ENCODE measurements around the gene MSI2.

Gene MSI2

GRCh38 chr17:57634713-57635465 is 378.6 kb downstream of the MSI2 start:
- DNase-seq (ENCODE audit: low read depth in 3 of 3) = no peak

DNA sequence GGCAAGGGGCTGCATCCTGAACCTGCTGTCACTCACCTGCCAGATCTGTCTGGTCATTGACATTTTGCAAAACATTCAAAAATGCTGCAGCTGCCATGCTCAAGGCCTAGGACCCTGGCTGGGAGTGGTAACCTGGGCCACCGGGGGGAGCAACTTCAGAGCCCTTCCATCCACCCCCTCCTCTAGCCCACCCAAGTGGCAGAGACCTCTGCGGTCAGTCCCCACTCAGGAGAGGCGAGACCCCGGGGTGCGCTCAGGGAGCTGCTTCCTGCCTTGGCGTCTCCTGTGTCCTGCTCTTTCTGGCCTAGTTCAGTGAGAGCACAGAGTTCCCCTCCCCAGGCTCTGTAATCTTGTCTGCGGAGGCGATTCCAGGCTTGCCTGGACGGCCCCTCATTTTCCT is 380.0 kb downstream of the MSI2 start:
- no peak for DNase-seq (ENCODE audit: low read depth in 3 of 3)

- DNase-seq (ENCODE audit: low read depth in 3 of 3) = no peak
Observed at GRCh38 chr17:57636985-57637665, 380.8 kb downstream of the MSI2 start.

DNA sequence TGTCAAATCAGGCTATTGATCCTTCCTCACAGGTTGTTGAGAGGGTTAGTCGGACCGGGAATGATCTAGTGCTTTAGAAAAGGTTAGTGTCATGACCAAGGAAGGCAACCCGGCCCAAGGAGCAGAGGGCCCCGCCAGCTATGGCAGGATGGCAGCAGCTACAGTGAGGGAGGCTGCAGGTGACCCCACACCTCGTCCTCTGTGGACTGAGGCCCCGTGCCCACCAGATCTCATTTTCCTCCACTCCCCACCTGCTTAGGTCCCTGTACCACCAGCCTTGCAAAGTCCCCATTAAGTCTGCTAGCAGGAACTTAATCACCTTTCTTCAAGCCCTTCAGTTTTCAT is 381.3 kb downstream of the MSI2 start:
- no peak for DNase-seq (ENCODE audit: low read depth in 3 of 3)

DNA sequence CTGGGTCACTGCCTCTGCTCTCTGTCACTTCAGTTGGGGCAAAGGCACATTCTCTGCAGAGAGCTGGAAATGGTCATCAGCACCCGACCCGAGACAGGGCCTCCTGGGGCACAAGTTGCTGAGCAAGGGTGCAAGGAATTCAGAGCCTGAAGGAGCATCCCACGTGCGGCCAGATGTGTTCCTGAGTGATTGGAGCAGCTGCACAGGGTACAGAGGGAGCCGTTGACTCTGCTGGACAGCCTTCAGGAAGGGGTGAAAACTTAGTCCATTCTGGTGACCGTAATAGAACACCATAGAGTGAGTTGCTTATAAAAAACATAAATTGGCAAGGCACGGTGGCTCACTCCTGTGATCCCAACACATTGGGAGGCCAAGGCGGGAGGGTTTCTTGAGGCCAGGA is 382.0 kb downstream of the MSI2 start:
- no peak for DNase-seq (ENCODE audit: low read depth in 3 of 3)

DNA sequence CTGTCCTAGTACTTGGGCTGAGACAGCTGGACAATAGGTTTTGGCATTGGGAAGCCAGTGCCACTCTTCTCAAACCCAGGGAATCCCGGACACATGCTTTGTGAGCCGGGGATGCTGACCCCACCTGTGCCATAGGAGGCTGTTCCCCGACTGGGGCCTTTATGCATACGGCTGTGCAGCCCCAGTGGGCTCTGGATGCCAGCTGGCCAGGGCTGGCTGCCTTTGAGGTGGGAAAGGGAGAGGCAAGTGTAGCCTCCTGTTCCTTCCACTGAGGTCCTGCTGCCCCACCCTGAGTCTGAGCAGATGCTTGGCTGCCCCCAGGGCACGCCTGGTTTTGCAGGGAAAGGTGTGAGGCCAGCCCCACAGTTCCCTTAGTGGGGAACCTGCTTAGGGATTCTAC is 383.1 kb downstream of the MSI2 start:
- DNase-seq (ENCODE audit: low read depth in 3 of 3) = no peak

DNA sequence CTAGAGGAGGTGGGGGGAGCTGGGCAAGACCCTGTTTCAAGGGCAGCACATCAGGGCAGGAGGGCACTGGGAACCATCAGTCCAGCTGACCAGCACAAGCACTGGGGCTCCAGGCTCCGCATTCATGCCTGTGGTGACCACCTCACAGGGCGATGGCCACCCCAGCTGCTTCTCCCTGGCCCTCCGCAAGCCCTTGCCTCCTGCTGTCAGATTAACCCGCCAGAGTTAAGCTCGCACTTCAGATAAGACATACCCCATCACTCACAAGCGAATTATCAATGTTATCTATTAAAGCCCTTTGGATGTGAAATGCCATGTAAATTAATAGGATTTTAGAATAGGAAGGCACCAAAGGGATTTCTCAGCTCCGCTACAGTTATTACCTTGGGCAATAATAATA is 383.8 kb downstream of the MSI2 start:
- no peak for DNase-seq (ENCODE audit: low read depth in 3 of 3)

- DNase-seq (ENCODE audit: low read depth in 3 of 3) = no peak
Observed at GRCh38 chr17:57641761-57642160, 385.4 kb downstream of the MSI2 start.

DNA sequence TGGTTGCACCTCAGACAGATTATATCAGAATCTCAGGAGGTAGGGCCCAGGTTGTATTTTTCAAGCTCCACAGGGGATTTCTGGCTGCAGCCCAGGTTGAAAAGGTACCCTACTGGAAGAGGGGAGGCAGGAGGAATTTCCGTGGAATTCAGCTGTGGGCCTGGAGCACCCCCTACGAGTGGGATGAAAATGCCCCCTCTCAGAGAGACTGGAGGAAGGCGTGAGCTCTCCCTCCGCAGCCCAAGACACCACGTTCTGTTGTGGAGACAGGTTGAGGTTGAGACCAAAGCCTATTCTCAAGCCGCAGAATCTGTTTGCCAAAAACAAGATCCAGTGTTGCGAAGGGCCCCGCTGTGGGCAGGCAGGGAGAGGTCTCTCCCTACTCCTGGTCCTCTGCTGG is 386.7 kb downstream of the MSI2 start:
- no peak for DNase-seq (ENCODE audit: low read depth in 3 of 3)

DNA sequence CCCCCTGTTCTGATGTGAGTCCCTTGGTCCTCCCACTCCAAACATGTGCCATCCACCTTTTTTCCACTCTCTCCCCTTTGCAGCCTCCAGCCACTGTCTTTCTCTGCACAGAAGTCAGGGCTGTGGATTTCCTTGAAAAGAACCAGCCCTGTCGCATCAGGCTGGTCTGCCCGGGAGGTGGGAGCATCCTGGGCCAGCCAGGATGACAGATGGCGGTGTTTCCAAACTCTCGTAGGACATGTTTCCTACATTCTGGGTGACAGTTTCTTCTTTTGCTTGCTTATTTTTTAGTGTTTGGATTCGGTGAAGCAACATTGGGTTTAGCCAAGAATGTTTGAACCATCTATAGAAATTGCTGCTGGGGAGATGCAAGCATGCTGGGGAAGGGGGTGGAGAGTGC is 388.0 kb downstream of the MSI2 start:
- no peak for DNase-seq (ENCODE audit: low read depth in 3 of 3)

GRCh38 chr17:57645950-57646665 is 389.8 kb downstream of the MSI2 start:
- DNase-seq (ENCODE audit: low read depth in 3 of 3) = no peak

- no peak for DNase-seq (ENCODE audit: low read depth in 3 of 3)
Observed at GRCh38 chr17:57648720-57649119, 392.4 kb downstream of the MSI2 start.

DNA sequence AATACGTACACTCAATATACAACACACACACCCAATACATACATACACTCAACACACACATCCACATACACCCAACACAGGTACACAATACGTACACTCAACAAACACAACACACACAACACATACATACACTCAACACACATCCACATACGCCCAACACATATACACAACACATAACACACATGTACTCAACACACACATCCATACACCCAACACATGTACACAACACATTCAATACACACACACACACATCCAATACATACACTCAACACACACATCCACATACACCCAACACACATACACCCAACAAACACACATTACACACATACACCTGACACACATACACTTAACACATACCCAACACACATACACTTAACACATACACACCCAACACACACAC is 392.9 kb downstream of the MSI2 start:
- DNase-seq (ENCODE audit: low read depth in 3 of 3) = no peak

GRCh38 chr17:57649731-57650484 is 393.6 kb downstream of the MSI2 start:
- no peak for DNase-seq (ENCODE audit: low read depth in 3 of 3)

GRCh38 chr17:57650548-57650947 is 394.2 kb downstream of the MSI2 start:
- no peak for DNase-seq (ENCODE audit: low read depth in 3 of 3)

DNA sequence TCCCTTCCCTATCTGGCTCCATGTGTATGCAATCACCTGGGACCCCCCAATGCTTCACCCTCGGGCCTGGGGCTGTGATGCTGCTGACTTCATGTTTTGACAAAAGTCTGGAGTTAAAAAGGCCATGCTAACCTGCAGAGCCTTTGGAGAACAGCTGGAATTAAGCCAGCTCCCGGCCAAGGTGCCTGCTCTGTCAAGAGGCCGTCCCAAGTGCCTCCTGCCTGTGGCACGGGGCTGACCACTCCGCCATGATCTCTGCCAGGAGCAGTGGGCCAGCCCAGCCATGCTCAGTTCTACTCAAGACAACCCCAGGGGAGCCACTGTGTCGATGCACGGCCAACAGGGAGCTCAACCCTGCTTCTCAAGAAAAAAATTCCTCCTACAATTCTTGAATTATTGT is 395.1 kb downstream of the MSI2 start:
- no peak for DNase-seq (ENCODE audit: low read depth in 3 of 3)

- DNase-seq (ENCODE audit: low read depth in 3 of 3) = no peak
Observed at GRCh38 chr17:57651996-57652395, 395.7 kb downstream of the MSI2 start.

GRCh38 chr17:57652811-57653210 is 396.5 kb downstream of the MSI2 start:
- DNase-seq (ENCODE audit: low read depth in 3 of 3) = no peak

DNA sequence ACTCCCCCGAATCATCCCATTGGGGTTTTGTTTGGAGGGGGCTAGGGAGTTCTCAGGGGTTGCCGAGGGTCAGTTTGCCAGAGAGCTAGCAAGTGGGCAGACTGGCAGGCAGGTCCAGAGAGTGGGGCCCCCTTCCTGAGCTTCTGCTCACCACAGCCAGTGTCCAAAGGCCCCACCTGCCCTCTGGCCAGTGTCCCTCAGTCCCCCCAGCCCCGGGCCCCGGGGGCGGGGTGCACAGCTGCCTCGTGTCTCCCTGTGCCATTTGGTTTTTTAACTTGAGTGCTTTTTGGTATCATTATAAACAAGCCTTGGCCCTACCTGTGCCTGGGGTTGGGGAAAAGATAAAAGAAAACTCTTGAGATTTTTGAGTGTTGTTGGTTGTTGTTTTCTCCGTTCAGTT is 397.0 kb downstream of the MSI2 start:
- no peak for DNase-seq (ENCODE audit: low read depth in 3 of 3)

DNA sequence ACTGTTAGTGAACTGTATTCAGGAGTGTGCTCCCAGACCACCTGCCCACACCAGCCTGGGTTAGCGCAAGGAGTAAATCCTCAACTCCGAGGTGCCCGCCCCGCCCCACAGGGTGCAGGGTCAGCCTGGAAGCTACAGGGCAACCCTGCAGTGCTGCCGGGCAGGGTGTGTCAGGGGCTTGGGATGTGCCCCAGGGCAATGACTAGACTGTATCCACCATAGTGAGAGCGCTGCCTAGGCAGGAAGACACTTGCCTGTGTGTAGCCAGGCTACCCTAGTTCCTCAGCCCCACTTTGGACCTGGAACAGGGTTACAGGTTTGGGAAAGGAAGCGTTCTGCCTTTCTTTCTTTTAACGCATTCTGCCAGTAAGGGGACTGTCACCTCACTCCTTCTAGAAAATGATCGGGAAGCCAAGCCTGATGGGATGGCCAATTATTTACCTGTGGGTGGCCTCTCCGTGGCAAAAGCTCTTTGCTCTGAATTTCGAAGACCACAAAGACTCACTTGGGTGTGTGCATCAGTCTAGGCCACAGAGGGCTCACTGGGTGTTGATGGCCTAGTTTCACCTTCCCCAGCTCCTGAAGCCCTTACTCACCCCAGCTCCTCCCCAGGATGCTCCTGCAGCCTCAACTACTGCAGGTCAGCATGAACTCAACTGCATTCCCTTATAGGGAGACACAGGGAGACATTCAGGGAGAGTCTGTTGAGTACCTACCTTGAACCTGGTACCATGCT is 397.9 kb downstream of the MSI2 start:
- no peak for DNase-seq (ENCODE audit: low read depth in 3 of 3)

GRCh38 chr17:57655553-57655952 is 399.2 kb downstream of the MSI2 start:
- no peak for DNase-seq (ENCODE audit: low read depth in 3 of 3)

DNA sequence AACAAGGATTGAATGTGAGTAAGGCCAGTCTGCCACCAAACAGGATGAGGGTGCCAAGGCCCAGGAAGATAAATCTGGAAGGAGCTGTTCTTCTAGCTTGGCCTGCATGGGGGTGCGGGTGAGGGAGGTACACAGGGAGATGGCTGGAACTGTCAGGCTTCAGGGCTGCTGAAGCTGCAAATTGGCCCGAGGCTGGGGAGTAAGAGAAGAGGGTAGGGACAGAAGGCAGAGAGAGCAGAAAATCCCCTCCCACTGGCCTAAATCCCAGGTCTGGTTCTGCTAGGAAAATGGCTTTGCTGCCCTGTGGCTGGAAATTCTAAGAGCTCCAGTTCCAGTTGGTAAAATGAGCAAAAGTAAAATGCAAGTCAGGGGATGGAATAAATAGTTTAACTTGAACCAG is 400.9 kb downstream of the MSI2 start:
- DNase-seq (ENCODE audit: low read depth in 3 of 3) = no peak
